SK-N-SH (cell line): ENCODE measurements around the gene WDTC1. TPM values are rescaled to one million over a fixed set of nuclear protein-coding genes. Genes with fewer than 3 reads are reported as not detected.

ENCODE experiments used
- CHD2 ChIP-seq: fragments of 150-350 bp; IDR thresholded peaks from 2 replicates; pipeline ENCODE4 v1.6.1; 2018; ENCODE audit warnings: low read length; ENCODE audit not compliant: partially characterized antibody
- EP300 ChIP-seq, 2 experiments: IDR thresholded peaks; 2 replicates each; pipeline versions ENCODE4 v1.4.0 to v1.6.1; 2012; ENCODE audit warnings: borderline replicate concordance in 1 of 2, low read depth in 1 of 2, low read length in 1 of 2
- FOSL2 ChIP-seq: IDR thresholded peaks from 2 replicates; pipeline ENCODE4 v1.4.0; 2012; ENCODE audit warnings: low read depth, mild to moderate bottlenecking, moderate library complexity, borderline replicate concordance
- FOXJ3 ChIP-seq: sonication (generic); formaldehyde crosslinking; IDR thresholded peaks from 2 replicates; pipeline ENCODE4 v1.5.1; 2020; ENCODE audit warnings: mild to moderate bottlenecking, missing genetic modification reagents
- GABPA ChIP-seq: IDR thresholded peaks from 2 replicates; pipeline ENCODE4 v1.4.0; 2012; ENCODE audit warnings: low read depth, mild to moderate bottlenecking
- GATA2 ChIP-seq: sonication (generic); formaldehyde crosslinking; IDR thresholded peaks from 2 replicates; pipeline ENCODE4 v1.5.0; 2020; ENCODE audit warnings: mild to moderate bottlenecking, missing genetic modification reagents
- POLR2AphosphoS5 ChIP-seq: IDR thresholded peaks from 2 replicates; pipeline ENCODE4 v1.6.1; 2012; ENCODE audit warnings: low read depth, low read length
- TAF1 ChIP-seq: IDR thresholded peaks from 2 replicates; pipeline ENCODE4 v1.6.1; 2012; ENCODE audit warnings: low read depth, mild to moderate bottlenecking, low read length, moderate library complexity, borderline replicate concordance
- TCF12 ChIP-seq: IDR thresholded peaks from 2 replicates; pipeline ENCODE4 v1.4.0; 2012
- TEAD4 ChIP-seq: IDR thresholded peaks from 2 replicates; pipeline ENCODE4 v1.4.0; 2012; ENCODE audit warnings: mild to moderate bottlenecking, borderline replicate concordance; ENCODE audit not compliant: insufficient read depth
- polyA plus RNA-seq, 3 experiments: library from polyadenylated mRNA; depleted of rRNA; stranded (reverse); fragments of >200 nt; gene quantifications; 2 replicates each; pipeline ENCODE4 v1.2.3, GENCODE V29; 2012
- small RNA-seq, 7 experiments: library from RNA; depleted of rRNA; stranded (forward); fragments of <200 nt; gene quantifications; one replicate each; pipeline ENCODE3, GENCODE V24; 2012
- TF ChIP-seq, protein P1 (sequence below): IDR thresholded peaks from 2 replicates; pipeline ENCODE4 v1.4.0; 2012; ENCODE audit warnings: low read depth, borderline replicate concordance

WDTC1 gene
- polyA plus RNA-seq, 1 of the 3 experiments (the other 2 are of a cell fraction): 12.0 TPM

DNA sequence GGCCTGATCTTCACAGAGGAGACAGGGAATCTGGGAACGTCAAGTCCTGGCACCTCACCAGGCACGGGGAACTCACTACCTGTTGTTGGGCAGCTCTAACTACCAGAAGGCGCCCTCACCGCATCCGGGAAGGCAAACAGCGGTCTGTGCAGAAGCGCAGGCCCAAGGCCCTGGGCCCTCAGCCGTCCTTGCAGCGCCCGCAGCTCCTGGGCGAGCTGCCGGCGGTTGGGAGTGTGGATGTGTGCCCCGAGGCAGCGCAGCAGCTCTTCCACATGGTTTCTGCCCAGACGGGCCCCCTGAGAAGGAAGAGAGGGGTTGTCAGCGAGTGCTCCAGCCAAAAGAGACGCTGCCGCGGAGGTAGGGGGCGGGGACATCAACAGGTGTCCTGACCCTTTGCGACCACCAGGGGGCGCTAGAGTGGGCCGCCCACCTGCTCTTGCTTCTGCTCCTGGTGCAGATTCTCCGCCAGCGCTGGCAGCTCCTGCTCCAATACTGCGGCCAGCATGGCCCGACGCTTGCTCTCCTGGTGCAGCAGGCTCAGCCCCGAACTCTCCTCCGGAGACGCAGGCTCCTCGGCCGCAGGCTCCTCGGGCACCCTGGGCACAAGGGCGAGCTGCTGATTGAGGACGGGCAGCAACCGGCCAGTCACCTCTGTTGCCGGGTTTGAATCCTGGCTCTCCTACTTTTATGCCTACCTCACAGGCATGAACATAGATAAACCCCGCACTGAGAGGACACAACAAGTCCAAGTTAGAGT is 123.0 kb downstream of the WDTC1 start (continued):
- TF ChIP-seq, protein P1, sequence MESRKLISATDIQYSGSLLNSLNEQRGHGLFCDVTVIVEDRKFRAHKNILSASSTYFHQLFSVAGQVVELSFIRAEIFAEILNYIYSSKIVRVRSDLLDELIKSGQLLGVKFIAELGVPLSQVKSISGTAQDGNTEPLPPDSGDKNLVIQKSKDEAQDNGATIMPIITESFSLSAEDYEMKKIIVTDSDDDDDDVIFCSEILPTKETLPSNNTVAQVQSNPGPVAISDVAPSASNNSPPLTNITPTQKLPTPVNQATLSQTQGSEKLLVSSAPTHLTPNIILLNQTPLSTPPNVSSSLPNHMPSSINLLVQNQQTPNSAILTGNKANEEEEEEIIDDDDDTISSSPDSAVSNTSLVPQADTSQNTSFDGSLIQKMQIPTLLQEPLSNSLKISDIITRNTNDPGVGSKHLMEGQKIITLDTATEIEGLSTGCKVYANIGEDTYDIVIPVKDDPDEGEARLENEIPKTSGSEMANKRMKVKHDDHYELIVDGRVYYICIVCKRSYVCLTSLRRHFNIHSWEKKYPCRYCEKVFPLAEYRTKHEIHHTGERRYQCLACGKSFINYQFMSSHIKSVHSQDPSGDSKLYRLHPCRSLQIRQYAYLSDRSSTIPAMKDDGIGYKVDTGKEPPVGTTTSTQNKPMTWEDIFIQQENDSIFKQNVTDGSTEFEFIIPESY: no peak
- no peak for TF ChIP-seq TCF12
- no peak for TF ChIP-seq FOSL2
- no peak for TF ChIP-seq GATA2 (CRISPR knock-in tag)
- TF ChIP-seq TEAD4: no peak
- TF ChIP-seq GABPA: no peak
- TF ChIP-seq CHD2: peak; percentile 66
- no peak for TF ChIP-seq FOXJ3 (CRISPR knock-in tag)
- TF ChIP-seq EP300 (IDR thresholded peaks at IDR 0.05; ENCODE audit: borderline replicate concordance in 1 of 2, low read depth in 1 of 2, low read length in 1 of 2): no peak
- no peak for TF ChIP-seq POLR2AphosphoS5
- TF ChIP-seq TAF1: no peak

Small RNA genes lying within 50 kb of the gene (small RNA-seq; reads per million reads assigned to genes)
- gene RF00019: 0 reads per million in 7 experiments
- 0.06 to 5.7 (median 1.2) reads per million in 7 experiments for gene RNU6-48P
- 0 reads per million in 7 experiments for gene SNRPEP7

Other genes with a start within 250 kb of the WDTC1 start
- 8.8 and 11.6 TPM in 2 replicates for gene TRNP1, start 240.9 kb upstream of the WDTC1 start, polyA plus RNA-seq (2012; rRNA removed)
- gene TENT5B, start 221.8 kb upstream of the WDTC1 start, polyA plus RNA-seq (2012; rRNA removed): 0.78 and 1.2 TPM in 2 replicates
- 5.6 and 11.4 TPM in 2 replicates for gene SLC9A1, start 79.5 kb upstream of the WDTC1 start, polyA plus RNA-seq (2012; rRNA removed)
- 51.7 and 52.0 TPM in 2 replicates for gene TMEM222, start 87.5 kb downstream of the WDTC1 start, polyA plus RNA-seq (2012; rRNA removed)
- gene SYTL1, start 107.4 kb downstream of the WDTC1 start, polyA plus RNA-seq (2012; rRNA removed): 2.0 and 3.0 TPM in 2 replicates
- gene MAP3K6, start 132.3 kb downstream of the WDTC1 start, polyA plus RNA-seq (2012; rRNA removed): 14.5 and 17.3 TPM in 2 replicates
- not detected in 2 replicates for gene FCN3, start 140.2 kb downstream of the WDTC1 start, polyA plus RNA-seq (2012; rRNA removed)
- 0.05 TPM in 2 replicates for gene CD164L2, start 148.7 kb downstream of the WDTC1 start, polyA plus RNA-seq (2012; rRNA removed)
- gene GPR3, start 158.0 kb downstream of the WDTC1 start, polyA plus RNA-seq (2012; rRNA removed): 5.8 and 6.0 TPM in 2 replicates